HK-2 (cell line): Measurements from ENCODE around the gene TMEM170A.

Experiments used
- DNase-seq: peaks from one replicate; pipeline ENCODE4 v3.0.0-alpha.2; 2018; ENCODE audit not compliant: unreplicated experiment

TMEM170A gene

DNA sequence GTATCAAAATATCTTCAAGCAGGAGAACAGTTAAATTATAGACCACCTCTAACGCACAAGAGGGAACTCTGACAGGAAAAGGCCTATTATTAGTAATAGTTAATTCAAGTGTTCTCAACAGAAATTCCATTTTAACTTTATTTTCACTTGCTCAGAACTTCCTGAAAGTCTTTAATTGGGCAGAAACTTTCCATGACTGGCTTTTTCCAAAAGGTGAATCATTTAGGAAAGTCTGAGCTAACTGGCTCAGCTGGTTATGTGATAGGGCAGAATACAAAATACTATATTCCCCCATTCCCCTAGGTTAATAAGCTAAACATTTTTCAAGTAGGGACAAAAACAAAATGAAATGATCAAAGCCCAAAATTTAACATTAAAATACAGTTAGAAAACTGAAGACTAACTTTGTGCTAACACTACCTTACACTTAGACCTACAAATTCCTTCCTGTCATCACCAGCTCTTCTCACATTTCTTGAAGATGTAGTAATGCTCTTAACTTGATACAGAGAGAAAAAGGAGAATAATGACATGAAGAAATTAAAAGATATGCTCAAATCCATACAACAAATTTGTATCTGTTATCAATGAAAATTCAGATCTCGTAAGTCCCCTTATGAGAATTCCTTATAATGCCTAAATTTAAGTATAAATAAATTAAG lies 62.2 kb downstream of the TMEM170A start:
- no peak for DNase-seq

DNA sequence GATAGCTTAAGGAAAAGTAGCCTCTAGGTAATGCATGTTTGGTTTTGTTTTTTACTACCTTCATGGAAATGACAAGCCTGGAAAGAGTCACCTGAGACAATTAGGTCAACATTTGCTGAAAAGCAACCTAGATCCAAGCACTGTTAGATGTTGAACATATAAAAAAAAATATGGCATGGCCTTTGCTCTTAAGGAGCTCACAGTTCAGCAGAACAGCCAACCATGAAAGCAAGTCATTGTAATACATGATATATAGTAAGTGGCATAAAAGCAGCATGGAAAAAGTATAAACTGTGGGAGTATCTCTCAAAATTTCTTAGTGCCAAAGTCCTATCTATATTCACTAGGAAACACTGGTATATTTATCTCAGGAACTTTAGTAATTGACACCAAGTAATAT lies 62.8 kb downstream of the TMEM170A start:
- DNase-seq: no peak

- DNase-seq: no peak
Observed at GRCh38 chr16:75398333-75398732, 66.2 kb downstream of the TMEM170A start.

- DNase-seq: no peak
Observed at GRCh38 chr16:75394941-75395340, 69.5 kb downstream of the TMEM170A start.
